GM10248 (cell line): ENCODE measurements around the gene FILIP1L.

ENCODE experiments used
- CTCF ChIA-PET: fragments of 300-600 bp; sonication (Branson Sonifier 250); formaldehyde crosslinking; extraction: SDS; loops from one replicate; lab custom pipeline; 2021; ENCODE audit warnings: antibody characterized with exemption; lab: Yijun Ruan, JAX
- POLR2A ChIA-PET: fragments of 350-650 bp; sonication (Branson Sonifier 250); formaldehyde crosslinking; extraction: SDS; loops from one replicate; lab custom pipeline; 2020; ENCODE audit warnings: antibody characterized with exemption; lab: Yijun Ruan, JAX
- DNase-seq: peaks from one replicate; pipeline ENCODE4 v3.0.0; 2012; ENCODE audit errors: extremely low spot score
- CTCF ChIP-seq: IDR thresholded peaks from 2 replicates; pipeline ENCODE4 v1.5.1; 2012; ENCODE audit warnings: mild to moderate bottlenecking, low read depth; ENCODE audit errors: extremely low read depth, missing control alignments, control extremely low read depth

Gene FILIP1L

GRCh38 chr3:99962703-99963102 is 151.6 kb downstream of the FILIP1L start:
- ChIA-PET POLR2A (no interaction called here), CTCF (interaction anchor here (1.2 to 1.7 kb wide), 2 partner anchors 10 to 16 kb away, joined by 3 to 5 read pairs; no protein-coding TSS in a partner anchor)
- no peak for DNase-seq
- no peak for TF ChIP-seq CTCF

GRCh38 chr3:99961756-99962515 is 152.4 kb downstream of the FILIP1L start:
- DNase-seq, result no peak
- ChIA-PET CTCF (interaction anchor here (1.7 kb wide), 1 partner anchor 10 kb away, joined by 5 read pairs; no protein-coding TSS in a partner anchor), POLR2A (no interaction called here)
- no peak for TF ChIP-seq CTCF

- CTCF ChIA-PET, result interaction anchor here (1.7 to 2.4 kb wide), 2 partner anchors 11 to 41 kb away, joined by 5 to 6 read pairs; no protein-coding TSS in a partner anchor
- TF ChIP-seq CTCF, result no peak
- no peak for DNase-seq
- POLR2A ChIA-PET, result no interaction called here
Measured at GRCh38 chr3:99960941-99961340, 153.4 kb downstream of the FILIP1L start.

- POLR2A ChIA-PET, result no interaction called here
- CTCF ChIA-PET, result interaction anchor here (1.7 to 2.4 kb wide), 3 partner anchors 15 to 116 kb away, joined by 3 to 7 read pairs (median 6); no protein-coding TSS in a partner anchor
- no peak for TF ChIP-seq CTCF
- DNase-seq, result no peak
Measured at GRCh38 chr3:99960123-99960878, 154.0 kb downstream of the FILIP1L start.

GRCh38 chr3:99958222-99958912 is 155.9 kb downstream of the FILIP1L start:
- CTCF ChIA-PET, result interaction anchor here (0.7 to 2.1 kb wide), 6 partner anchors 11 to 296 kb away, joined by 3 to 7 read pairs (median 4); no protein-coding TSS in a partner anchor
- no peak for DNase-seq
- POLR2A ChIA-PET, result no interaction called here
- TF ChIP-seq CTCF, result no peak
